ENCODE results near the gene PLCXD3.

GRCh38 chr5:41339339-41339738 lies 171.1 kb downstream of the PLCXD3 start:
- TF ChIP-seq CTCF (conservative IDR thresholded peaks at IDR 0.05; ENCODE audit: low read length): no peak
- no peak for TF ChIP-seq EZH2phosphoT487 (IDR thresholded peaks at IDR 0.05; ENCODE audit: borderline replicate concordance)
